ENCODE data around the gene HIRA. TPM values are rescaled to one million over a fixed set of nuclear protein-coding genes. Genes with fewer than 3 reads are reported as not detected.

HIRA gene
- total RNA-seq, 2 experiments from 2014 or later, result 31.2 to 55.7 TPM

DNA sequence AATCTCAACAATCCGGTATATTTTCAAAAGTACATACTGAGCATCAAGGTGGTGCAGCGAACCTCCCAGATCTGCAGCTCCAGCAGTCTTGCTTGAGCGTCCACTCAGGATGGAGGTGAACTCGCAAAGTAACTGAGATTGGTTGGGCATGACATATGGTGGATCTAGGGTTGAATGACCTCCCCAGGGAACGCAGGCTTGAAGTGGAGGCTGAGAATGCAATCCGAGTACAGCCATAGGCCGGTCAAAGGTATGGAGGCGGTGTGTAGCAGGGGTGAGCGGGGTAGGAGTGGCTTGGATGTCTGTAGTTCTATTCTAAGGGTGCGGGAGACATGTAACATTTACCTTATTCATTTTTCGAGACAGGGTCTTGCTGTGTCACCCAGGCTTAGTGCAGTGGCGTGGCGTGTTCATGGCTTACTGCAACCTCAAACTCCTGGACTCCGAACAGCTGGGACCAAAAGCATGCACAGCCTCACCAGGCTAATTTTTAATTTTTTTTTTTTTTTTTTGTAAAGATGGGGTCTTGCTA is 16.6 kb upstream of the HIRA start:
- Histone ChIP-seq H3K36me3 (ENCODE audit: insufficient read depth, low read length) (peaks cover 78% of the 10 kb centered on the region), H3K79me2 (ENCODE audit: insufficient read depth, low read depth, low read length) (peaks cover 49% of the 10 kb centered on the region), H2AFZ (ENCODE audit: low read length) (peak overlapping the region; percentile 75), H3K9me3 (ENCODE audit: low read length) (no peaks in the 10 kb centered on the region), H3K4me3 (ENCODE audit: low read depth, low read length, poor library complexity, severe bottlenecking) (peak overlapping the region; percentile 91), H3K4me1 (ENCODE audit: insufficient read depth, low read length, poor library complexity, severe bottlenecking) (peaks cover 27% of the 10 kb centered on the region), H4K20me1 (ENCODE audit: insufficient read depth, low read length) (peaks cover 17% of the 10 kb centered on the region; the same call in 1 of the 2 replicates), H3K4me2 (ENCODE audit: low read length) (peak overlapping the region; percentile 71), H3K9me2 (ENCODE audit: insufficient read depth, low read length) (no peaks in the 10 kb centered on the region), H3K27ac (ENCODE audit: low read depth, low read length, poor library complexity, severe bottlenecking) (peak overlapping the region; percentile 71)
- POLR2A ChIA-PET, result interaction anchor here (0.5 to 1.0 kb wide), 2 partner anchors 15 to 1769 kb away, joined by 3 to 4 read pairs; no protein-coding TSS in a partner anchor
- peak; percentile 90 for DNase-seq (ENCODE audit: low spot score)
- no TSS peak for BruUV-seq (replicated peaks)
- CTCF ChIA-PET (ENCODE audit: unreplicated experiment), result no interaction called here
- intact Hi-C loops (cut with micrococcal nuclease; ENCODE audit: unreplicated experiment), result loop anchor here (2.0 to 5.0 kb wide), 5 partner anchors 21 to 1371 kb away; partner anchors contain the start of genes PEX26 and SLC25A1
- TF ChIP-seq, protein P1, sequence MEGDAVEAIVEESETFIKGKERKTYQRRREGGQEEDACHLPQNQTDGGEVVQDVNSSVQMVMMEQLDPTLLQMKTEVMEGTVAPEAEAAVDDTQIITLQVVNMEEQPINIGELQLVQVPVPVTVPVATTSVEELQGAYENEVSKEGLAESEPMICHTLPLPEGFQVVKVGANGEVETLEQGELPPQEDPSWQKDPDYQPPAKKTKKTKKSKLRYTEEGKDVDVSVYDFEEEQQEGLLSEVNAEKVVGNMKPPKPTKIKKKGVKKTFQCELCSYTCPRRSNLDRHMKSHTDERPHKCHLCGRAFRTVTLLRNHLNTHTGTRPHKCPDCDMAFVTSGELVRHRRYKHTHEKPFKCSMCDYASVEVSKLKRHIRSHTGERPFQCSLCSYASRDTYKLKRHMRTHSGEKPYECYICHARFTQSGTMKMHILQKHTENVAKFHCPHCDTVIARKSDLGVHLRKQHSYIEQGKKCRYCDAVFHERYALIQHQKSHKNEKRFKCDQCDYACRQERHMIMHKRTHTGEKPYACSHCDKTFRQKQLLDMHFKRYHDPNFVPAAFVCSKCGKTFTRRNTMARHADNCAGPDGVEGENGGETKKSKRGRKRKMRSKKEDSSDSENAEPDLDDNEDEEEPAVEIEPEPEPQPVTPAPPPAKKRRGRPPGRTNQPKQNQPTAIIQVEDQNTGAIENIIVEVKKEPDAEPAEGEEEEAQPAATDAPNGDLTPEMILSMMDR (conservative IDR thresholded peaks at IDR 0.05; ENCODE audit: low read length), result no peak
- no peak for TF ChIP-seq EZH2phosphoT487 (IDR thresholded peaks at IDR 0.05; ENCODE audit: borderline replicate concordance, low read depth, low read length)

DNA sequence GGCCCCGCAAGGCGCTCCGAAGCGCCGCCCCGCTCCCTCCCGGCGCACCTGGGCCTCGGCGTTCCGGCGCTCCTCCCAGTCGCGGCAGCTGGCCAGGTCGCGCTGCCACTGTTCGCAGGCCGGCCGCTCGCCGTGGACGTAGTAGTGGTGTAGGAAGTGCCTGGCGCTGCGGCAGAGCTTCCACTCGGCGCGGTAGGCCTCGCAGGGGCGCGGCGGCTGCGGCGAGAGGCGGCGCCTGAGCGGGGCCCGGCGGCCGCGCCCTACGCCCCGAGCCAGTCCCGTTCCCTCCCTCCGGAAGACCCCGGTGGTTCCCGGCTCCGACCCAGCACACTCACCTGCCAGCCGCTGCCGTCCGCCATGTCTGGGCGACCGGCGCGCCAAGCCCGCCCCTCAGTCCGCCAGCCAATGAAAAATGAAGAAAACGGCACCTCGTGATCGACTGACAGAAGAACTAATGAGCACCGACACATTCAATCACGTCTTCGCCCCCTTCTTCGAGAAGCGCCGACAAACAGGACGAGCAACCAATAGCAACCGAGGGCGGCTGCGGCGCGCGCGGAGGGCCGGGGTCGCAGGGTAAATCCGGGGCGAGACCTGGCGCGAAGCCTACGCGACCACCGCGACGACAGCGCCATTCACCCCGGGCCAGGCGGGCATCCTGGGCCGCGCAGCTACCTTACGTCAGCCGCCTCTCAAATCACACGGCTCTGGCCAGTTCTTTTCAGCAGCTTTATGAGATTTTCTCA is 16.0 kb upstream of the HIRA start, which contains the start of gene C22orf39:
C22orf39 (minus strand) TSS at position 382 of the 746 bp plus-strand sequence; CDS start at position 359, 23 bp downstream.
- peak; percentile 95 for DNase-seq (ENCODE audit: low spot score)
- no peaks in the 10 kb centered on the region for H3K9me3 ChIP-seq (ENCODE audit: low read length)
- H3K4me3 ChIP-seq (ENCODE audit: low read depth, low read length, poor library complexity, severe bottlenecking), result peak within 1 kb of the TSS; percentile 91
- H2AFZ ChIP-seq (ENCODE audit: low read length), result peak within 1 kb of the TSS; percentile 75
- no TSS peak for BruUV-seq (replicated peaks)
- TF ChIP-seq, protein P1 (conservative IDR thresholded peaks at IDR 0.05; ENCODE audit: low read length), result no peak
- no peak for TF ChIP-seq EZH2phosphoT487 (IDR thresholded peaks at IDR 0.05; ENCODE audit: borderline replicate concordance, low read depth, low read length)
- H3K27ac ChIP-seq (ENCODE audit: low read depth, low read length, poor library complexity, severe bottlenecking), result peak within 1 kb of the TSS; percentile 71
- POLR2A ChIA-PET, result interaction anchor here (0.5 to 1.0 kb wide), 2 partner anchors 14 to 1769 kb away, joined by 3 to 4 read pairs; no protein-coding TSS in a partner anchor
- peaks cover 54% of the 10 kb centered on the region for H3K79me2 ChIP-seq (ENCODE audit: insufficient read depth, low read depth, low read length)
- H3K4me1 ChIP-seq (ENCODE audit: insufficient read depth, low read length, poor library complexity, severe bottlenecking), result peaks cover 27% of the 10 kb centered on the region
- intact Hi-C loops (cut with micrococcal nuclease; ENCODE audit: unreplicated experiment), result loop anchor here (2.0 to 5.0 kb wide), 5 partner anchors 21 to 1370 kb away; partner anchors contain the start of genes PEX26 and SLC25A1
- CTCF ChIA-PET (ENCODE audit: unreplicated experiment), result no interaction called here
- H3K9me2 ChIP-seq (ENCODE audit: insufficient read depth, low read length), result no peaks in the 10 kb centered on the region
- peaks cover 17% of the 10 kb centered on the region; the same call in 1 of the 2 replicates for H4K20me1 ChIP-seq (ENCODE audit: insufficient read depth, low read length)
- peak within 1 kb of the TSS; percentile 71 for H3K4me2 ChIP-seq (ENCODE audit: low read length)
- H3K36me3 ChIP-seq (ENCODE audit: insufficient read depth, low read length), result peaks cover 78% of the 10 kb centered on the region

Data from OCI-LY7 (cell line).